Posterior cingulate gyrus (tissue), 11 donors: ENCODE data around the gene SHROOM1.
A peak's percentile ranks its signal among the peaks of the same experiment; 100 is the strongest.

Experiments used
- DNase-seq, 10 donors: peaks; one replicate each; pipeline versions ENCODE4 v3.0.0 to v3.0.0-alpha.2; 2020 to 2021; ENCODE audit warnings: mixed read lengths in 3 of 10
- intact Hi-C: fragments of 100-400 bp; cut with DNase I; formaldehyde crosslinking; loops from one replicate; pipeline ENCODE4 v1.15.1; 2023

Gene SHROOM1

DNA sequence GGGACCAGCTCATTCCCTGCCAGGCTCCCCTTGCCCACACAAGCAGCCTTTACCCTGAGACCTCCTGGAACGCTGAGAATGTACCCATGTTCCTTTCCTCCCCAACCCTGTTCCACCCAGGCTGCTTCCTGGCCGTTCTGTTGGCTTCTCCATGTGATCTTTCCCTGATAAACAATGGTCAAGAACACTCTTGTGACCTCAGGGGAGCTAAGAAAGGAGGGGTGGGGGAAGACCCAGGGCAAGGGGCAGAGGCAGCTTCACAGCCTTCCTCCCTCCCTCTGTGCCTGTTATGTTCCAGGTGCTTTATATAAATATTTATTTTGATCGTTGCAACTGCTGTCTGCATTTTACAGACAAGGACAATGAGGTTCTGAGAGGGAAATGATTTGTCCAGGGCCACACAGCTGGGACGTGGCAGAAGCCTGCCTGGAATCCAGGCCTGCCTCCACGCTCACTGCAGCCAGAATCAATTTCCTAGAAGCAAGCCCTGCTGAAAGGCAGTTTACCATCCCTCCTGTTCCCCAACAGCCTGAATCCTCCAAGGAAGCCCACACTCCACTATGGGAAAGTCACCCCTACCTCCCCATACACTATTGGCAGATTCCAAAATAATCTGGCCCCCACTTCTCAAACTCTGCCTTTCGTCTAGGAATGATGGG, 3.9 kb downstream of the SHROOM1 start:
- no peak for DNase-seq
- intact Hi-C loops = no loop called here

DNA sequence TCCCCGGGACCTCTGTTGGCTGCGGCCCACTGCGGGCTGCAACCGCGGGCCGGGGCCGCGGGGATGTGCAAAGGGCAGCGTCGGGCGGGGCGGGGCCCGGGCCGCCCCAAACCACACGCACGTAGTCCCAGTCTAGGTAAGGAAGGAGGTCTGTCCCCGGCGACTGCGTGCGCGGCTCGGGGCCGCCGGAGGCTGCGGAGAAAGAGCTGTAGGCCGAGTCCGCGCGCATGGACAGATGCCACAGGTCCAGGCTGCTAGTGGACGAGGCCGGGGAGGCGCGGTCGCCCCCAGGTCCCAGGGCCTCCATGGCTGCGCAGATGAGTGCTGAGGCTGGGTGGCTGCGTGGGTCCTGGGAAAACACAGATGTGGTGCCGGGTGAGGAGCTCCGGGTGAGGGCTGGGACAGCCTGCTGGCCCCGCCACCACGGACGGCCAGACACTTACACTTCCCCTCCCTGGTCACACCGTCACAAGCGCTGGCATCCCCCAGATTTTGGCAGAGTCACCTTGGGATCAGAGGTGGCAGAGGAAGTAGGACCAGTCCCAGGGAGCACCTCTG, 4.5 kb downstream of the SHROOM1 start:
- DNase-seq = peak in 2 of 10 donors; percentile 71 to 84
- intact Hi-C loops = no loop called here

DNA sequence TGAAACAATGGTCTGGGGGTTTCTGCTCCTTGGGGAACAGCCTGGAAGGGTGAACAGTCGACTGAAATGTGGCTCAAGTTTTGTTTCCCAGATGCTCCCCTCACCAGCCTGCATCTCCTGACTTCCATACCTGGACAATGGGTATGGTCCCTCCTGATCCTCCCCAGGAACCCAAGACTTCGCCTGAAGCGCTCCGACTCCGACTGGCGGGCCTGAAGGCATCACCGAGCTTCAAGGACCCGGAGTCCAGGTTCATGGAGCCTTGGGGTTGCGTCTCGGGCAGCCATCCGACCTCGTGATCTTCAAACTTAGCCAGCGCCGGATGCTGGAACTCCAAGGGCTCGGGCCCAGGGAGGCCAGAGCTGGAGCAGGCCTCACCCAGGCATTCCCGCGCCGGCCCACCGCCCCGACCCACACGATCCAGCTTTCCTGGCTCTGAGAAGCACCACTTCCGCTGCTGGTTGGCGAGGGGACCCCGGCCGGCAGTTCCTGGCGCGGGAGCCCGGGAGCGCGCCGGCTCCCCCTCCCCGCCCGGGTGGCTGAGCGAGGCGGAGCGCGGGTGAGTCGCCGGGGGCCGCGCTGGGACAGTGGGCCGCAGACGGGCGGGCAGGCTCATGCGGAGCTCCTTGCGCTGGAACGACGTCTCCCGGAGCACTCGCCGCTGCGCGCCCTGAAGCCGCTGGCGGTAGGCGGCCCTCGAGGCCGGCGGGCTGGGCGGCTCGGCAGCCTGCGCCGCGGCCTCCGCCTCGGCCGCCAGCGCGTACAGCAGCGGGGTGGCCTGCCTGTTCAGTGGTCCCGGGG, 5.2 kb downstream of the SHROOM1 start:
- intact Hi-C loops = no loop called here
- peak in 2 of 10 donors; percentile 73 to 82 for DNase-seq

DNA sequence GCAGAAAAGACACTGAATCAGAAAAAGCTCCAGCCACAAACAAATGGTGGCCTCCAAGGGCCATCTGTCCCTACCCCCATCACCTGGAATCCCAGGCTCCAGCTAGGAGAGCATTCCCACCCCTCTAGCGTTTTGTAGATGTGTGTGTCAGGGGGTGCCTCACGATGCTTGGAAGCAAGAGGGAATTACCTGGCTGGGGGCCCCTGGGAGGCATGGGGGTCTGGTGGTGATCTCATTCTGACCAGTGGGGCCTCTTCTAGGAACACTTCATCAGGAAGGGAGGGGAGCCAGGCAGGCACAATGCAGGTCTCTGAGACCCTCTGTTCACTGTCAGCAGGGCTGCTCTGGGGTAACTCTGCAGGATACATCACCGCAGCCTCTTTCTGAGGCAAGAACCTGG, 6.0 kb downstream of the SHROOM1 start:
- peak in 1 of 10 donors; percentile 56 for DNase-seq
- intact Hi-C loops = no loop called here

DNA sequence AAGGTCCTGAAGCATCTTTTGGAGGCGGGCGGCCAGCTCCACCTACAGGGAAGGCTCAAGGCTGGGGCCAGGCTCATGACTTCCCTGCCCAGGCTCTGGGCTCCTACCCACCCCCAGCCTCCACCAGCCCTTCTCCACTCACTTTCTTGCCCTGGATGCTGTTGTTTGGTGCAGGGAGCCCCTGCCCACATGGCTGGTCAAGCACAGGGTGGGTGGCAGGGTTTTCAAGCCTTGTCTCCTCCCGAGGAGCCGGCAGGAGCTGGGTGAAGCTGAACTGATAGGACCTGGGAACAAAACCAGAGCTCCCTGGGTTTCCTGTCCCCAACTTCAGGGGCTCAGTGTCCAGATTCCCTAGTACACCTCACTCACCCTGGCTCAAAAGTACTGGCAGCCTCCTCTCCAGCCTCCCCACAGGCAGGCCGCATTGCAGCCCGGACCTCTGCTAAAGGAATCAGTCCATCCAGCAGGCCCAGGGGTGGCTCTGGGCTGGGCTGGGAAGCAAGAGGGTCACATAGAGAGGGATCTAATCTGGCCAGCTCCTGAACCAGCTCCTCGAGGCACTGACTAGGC, 6.9 kb downstream of the SHROOM1 start:
- intact Hi-C loops = no loop called here
- peak in 1 of 10 donors; percentile 80 for DNase-seq

DNA sequence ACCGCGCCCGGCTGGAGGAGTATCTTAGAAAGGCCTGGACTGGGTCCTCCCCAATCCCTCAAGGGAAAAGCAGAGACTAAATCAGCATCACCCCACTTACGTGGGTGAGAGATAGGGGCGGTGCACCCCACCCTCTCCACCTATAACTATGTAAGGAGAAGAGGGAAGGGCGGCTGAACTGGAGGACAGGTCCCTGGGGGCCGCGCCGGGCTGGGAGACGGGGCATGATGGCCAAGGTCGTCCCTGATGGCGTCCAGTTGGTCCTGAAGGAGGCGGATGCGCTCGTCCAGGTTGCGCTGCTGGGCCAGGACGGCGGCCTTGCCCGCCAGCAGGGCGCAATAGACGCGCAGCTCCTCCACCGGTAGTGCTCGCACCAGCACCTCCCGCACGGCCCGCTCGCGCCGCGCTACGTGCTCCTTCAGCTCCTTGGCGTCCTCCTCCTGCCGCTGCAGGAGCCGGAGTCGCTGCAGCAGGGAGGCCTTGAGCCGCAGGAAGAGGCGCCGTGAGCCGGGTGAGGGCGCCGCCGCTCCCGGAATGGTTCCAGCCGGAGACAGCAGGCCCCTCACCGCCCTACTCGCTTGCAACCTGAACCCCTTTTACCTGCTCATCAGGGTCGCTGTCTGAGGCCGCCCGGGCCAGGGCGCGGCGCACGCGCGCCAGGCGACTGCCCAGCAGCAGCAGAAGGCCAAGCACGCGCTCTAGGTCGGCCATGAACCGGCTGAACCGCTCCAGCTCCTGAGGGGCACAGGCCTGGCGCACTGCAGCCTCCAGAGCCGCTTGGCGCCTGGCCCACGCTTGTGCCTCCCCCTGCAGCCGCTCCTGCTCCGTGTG, 7.6 kb downstream of the SHROOM1 start:
- peak in 4 of 10 donors; percentile 65 to 94 (median 90) for DNase-seq
- intact Hi-C loops = no loop called here

DNA sequence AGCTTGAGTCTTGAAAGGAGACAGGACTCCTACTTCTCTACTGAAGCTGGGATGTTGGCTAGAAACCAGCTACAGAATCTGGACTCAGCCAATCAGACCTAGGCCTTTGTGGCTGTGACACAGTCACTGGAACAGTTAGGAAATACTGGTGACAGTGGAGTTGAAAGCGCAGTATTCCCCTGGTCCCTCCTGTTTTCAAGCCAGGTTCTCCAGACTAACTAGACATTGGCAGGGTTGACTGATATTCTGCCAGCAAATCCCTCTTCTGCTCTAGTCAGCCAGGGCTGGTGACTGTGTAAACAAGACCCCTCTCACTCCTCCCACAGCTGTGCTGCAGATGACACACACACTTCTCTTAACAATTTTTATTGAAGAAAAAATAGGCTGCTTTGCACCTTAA, 8.7 kb downstream of the SHROOM1 start:
- DNase-seq = peak in 2 of 10 donors; percentile 25 to 50
- intact Hi-C loops = loop anchor here (2.0 kb wide), 1 partner anchor 69 kb away; no protein-coding TSS in a partner anchor

DNA sequence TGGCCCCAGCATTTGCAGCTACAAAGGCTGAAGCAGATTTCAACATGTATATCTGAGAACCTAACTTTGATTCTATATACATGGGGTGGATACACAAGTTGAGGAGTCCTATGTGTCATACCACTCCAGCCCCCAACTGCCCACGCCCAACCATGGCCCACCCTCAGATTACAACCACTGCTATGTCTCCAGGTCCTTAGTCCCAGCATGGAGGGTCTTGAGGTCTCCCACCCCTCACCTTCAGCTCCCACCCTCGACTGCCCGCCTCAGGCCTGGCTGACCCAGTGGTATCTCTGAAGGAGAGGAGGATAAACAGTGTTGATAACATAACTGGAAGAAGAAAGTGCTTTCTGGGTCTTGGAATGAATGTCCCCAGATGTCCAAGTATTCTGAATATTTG, 9.1 kb downstream of the SHROOM1 start:
- intact Hi-C loops = loop anchor here (2.0 kb wide), 1 partner anchor 69 kb away; no protein-coding TSS in a partner anchor
- peak in 2 of 10 donors; percentile 48 to 81 for DNase-seq

DNA sequence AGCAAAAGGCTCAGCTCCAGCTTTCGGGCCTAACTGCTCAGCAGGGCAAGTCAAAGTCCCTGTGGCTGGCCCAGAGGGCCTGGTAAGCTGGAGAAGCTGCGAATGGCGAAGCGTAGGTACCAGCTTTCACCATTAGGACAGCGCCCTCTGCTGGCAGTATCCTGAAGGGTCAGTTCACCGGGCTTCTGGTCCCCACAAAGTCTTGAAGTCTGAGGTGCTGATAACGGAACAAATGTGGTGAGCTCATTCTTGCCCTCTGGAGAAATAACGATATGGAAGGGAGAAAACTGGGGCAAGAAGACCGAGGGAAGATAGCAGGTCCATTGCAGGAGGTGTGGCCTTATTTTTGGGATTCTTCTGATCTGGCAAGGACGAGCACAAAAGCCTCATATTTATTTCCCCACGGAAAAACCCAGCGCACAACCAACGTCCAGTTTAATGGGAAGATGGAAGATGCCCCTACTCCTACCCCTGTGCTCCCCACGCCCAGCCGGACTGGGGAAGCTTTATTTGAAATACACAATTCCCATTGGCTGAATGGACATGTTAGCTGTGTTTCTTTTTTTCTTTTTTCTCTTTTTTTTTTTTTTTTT, 10.2 kb downstream of the SHROOM1 start:
- intact Hi-C loops = loop anchor here (2.0 kb wide), 1 partner anchor 67 kb away; no protein-coding TSS in a partner anchor
- DNase-seq = peak; percentile 90 to 99 (median 98)

DNA sequence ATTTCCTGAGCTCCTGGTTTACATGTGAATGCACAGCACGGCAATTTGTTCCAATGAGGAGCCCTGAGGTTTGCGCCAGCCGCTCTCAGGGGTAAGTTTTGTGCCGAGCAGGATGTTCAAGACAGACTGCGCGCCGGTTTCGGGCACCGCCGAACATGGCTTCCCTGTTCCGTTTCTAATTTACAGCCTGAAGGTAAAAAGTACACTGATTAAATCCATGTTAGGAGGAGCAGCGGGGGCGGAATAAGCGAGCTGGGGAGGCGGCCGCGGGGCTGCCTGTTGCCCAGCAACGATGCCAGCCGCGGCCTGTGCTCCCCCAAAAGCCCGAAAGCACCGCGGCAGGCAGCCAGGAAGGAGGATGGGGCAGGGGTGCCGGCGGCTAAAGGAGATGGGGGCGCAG, 11.0 kb downstream of the SHROOM1 start:
- DNase-seq = peak in 4 of 10 donors; percentile 54 to 93 (median 90)
- intact Hi-C loops = no loop called here

DNA sequence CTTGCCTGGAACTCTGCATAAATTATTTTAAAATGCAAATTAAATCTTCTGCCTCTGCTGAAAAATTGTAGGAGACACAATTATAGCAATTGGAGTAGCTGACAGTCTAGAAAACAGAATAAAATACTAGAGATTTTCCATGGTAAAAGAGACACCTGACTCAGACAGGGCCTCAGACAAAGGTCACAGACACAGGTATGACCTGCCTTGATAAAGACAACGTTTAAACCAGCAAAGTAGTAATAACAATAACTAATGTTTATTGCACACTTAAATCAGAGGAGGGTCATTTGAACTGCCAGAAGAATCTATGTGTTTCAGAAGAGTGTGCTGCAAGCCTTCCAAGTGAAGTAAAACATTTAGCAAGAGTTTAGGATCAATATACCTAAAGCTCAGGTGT, 13.4 kb downstream of the SHROOM1 start:
- intact Hi-C loops = no loop called here
- DNase-seq = no peak

DNA sequence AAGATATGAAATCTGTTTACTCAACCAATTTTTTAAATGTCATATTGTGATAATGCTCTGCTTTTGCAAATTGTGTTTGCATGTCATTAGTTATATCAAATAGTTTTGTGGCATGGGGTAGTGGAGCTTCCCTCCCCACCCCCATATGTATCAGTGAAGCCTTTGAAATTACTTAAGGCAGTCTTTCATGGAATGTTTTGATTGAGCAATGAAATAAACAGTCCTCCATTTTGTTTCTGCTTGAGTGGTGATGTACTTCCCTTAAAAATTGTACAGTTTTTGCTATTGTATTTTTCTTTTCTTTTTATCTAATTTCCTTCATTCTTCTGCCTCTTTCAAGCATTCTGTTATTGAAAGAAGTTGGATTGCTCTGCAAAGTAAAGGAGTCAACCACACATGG, 13.9 kb downstream of the SHROOM1 start:
- intact Hi-C loops = no loop called here
- no peak for DNase-seq

DNA sequence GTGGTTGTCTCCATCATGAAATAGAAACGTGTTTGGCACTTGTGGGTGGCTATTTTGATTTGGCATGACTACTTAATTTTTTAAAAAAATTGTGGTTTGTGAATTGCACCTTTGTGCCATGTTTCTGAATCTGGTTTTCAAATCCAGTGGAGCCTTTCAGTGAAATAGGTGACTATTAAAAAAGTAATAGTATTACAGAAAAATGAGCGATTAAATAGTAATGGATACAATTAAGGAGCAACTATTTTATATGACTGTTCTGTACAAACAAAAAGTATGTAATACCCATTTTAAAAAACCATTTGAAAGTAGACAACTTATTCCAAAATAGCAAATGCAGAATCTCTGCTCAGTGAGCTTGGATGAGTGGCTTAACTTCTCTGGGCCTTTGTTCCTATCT, 14.4 kb downstream of the SHROOM1 start:
- intact Hi-C loops = no loop called here
- no peak for DNase-seq

DNA sequence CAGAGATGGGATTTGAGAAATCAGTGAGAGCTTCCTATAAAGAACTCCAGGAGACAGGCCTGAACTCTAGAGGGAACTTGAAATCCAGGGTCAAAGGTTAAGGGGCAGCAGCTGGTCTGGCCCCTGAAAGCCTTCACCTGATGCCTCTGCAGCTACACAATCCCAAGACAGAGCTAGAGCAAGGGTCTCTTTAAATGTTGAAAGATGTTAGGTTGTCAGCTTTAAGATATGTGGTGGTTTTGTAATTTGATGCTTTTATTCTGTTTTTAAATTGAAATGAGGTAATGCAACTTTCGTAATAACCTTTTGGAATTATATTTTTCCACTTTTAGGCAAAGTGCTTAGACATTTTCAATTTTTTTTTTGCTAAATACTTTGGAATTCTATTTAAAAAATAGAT, 15.0 kb downstream of the SHROOM1 start:
- no peak for DNase-seq
- intact Hi-C loops = no loop called here

DNA sequence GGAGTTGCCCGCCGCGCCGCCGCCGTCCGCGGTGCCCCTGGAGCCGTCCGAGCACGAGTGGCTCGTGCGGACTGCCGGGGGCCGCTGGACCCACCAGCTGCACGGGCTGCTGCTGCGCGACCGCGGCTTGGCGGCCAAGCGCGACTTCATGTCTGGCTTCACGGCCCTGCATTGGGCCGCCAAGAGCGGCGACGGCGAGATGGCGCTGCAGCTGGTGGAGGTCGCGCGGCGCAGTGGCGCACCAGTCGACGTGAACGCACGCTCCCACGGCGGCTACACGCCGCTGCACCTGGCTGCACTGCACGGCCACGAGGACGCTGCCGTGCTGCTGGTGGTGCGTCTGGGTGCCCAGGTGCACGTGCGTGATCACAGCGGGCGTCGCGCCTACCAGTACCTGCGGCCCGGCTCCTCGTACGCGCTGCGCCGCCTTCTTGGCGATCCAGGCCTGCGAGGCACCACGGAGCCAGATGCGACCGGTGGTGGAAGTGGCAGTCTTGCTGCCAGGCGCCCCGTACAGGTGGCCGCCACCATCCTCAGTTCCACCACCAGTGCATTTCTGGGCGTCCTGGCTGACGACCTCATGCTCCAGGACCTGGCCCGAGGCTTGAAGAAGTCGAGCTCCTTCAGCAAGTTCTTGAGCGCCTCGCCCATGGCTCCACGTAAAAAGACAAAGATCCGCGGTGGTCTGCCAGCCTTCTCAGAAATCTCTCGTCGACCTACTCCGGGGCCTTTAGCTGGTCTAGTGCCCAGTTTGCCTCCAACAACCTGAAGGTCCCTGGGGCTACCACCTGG, 15.7 kb downstream of the SHROOM1 start:
- peak in 2 of 10 donors; percentile 57 to 89 for DNase-seq
- intact Hi-C loops = loop anchor here (5.0 kb wide), 1 partner anchor 37 kb away; the partner anchor contains the start of gene SEPTIN8

DNA sequence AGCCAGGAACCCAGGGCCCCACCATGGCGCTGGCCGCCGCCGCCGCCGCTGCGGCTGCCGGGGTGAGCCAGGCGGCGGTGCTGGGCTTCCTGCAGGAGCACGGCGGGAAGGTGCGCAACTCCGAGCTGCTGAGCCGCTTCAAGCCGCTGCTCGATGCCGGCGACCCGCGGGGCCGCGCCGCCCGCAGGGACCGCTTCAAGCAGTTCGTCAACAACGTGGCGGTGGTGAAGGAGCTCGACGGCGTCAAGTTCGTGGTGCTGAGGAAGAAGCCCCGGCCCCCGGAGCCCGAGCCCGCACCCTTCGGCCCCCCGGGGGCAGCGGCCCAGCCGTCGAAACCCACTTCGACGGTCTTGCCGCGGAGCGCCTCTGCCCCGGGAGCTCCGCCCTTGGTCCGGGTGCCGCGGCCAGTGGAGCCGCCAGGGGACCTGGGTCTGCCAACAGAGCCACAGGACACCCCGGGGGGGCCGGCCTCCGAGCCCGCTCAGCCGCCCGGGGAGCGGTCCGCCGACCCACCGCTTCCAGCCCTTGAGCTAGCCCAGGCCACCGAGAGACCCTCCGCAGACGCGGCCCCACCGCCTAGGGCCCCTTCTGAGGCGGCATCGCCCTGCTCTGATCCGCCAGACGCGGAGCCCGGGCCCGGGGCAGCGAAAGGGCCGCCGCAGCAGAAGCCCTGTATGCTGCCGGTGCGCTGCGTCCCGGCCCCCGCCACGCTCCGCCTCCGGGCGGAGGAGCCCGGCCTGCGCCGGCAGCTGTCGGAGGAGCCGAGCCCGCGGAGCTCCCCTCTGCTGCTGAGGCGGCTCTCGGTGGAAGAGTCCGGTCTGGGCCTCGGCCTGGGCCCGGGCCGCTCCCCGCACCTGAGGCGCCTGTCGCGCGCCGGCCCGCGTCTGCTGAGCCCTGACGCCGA, 16.6 kb downstream of the SHROOM1 start:
- peak in 7 of 10 donors; percentile 48 to 95 (median 81) for DNase-seq
- intact Hi-C loops = loop anchor here (5.0 kb wide), 1 partner anchor 37 kb away; the partner anchor contains the start of gene SEPTIN8

DNA sequence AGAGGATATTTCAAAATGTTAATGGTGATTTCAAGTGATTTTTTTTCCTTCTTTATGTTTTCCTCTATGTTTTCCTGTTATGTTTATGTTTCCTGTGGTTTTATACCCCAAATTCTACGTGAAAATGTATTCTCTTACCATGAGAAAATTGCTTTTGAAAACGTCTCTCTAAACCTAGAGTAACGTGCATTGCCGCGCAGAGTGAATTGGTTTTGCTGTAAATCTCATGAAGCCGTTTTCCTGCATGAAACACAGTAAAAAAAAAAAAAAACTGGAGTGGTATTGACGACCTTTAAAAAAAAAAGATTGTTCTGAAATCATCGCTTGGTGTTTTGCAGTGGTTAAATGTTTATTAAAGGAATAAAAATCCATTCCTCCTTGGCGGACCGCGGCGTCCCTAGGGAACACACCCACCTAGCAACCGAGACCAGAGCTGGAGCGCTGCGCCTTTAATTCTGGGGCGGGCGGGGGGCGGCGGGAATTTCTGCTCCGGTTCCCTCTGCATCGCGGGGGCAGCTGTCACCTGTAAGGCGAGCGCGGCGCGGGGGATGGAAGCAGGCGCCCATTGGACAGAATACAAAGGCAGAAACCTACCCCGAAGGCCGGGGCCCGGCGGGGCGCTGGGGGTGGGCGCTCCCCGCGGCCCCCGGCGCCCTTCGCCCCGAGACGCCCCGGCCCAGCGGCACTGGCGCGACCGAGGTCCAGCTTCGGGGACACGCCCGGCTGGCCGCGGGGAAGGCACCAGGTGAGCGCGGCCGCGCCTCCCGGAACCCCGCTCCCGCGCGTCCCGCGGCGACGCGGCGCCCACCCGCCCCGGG, 17.5 kb downstream of the SHROOM1 start, which contains the start of gene SOWAHA:
SOWAHA (plus strand) TSS at position 522 of the 818 bp plus-strand sequence. CDS start 320 bp downstream, outside the sequence.
- intact Hi-C loops = loop anchor here (5.0 kb wide), 1 partner anchor 36 kb away; the partner anchor contains the start of gene SEPTIN8
- DNase-seq = peak in 9 of 10 donors; percentile 68 to 93 (median 80)
